Glomerular visceral epithelial cell (primary cell): ENCODE data around the gene PLAA.
A peak's percentile ranks its signal among the peaks of the same experiment; 100 is the strongest.
"Not testable (repeated sequence)": the region's sequence is repeated elsewhere in the genome, so short reads cannot be mapped to it uniquely, and the experiment has no call there.

Source experiments
- DNase-seq: peaks from one replicate; pipeline ENCODE4 v3.0.0-alpha.2; 2016; ENCODE audit errors: extremely low spot score

PLAA gene

GRCh38 chr9:26935847-26936246 lies 11.2 kb downstream of the PLAA start:
- no peak for DNase-seq

DNA sequence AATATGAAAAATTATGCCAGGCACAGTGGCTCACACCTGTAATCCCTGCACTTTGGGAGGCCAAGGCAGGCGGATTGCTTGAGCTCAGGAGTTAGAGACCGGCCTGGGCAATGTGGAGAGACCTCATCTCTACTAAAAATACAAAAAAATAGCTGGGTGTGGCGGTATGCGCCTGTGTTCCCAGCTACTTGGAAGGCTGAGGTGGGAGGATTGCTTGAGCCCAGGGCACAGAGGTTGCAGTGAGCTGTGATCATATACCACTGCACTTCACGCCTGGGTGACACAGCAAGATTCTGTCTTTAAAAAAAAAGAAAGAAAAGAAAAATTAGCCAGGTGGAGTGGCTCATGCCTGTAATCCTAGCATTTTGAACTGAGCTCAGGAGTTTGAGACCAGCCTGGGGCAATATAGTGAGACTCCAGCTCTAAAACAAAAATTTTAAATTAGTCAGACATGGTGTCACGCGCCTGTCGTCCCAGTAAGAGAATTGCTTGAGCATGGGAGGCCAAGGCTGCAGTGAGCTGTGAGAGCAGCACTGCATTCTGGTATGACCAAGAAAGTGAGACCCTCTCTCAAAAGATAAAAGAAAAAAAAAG lies 18.0 kb downstream of the PLAA start:
- DNase-seq: no peak

DNA sequence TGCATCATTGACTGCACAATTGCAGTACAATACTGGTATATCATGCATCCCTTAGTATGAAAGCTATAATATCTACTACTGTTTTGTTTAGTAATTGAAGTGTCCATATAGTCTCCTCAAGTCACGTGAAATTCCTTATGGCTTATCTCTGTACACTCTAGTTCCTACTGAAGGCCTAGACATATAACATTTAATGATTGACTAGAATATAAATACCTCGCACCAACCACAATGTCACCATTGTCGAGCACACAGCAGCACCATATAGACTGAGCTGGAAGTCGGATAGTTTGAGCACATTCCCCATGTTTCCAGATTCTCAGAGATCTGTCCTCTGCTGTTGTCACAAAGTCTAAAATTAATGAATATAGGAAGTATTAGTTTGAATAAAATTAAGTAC lies 21.4 kb downstream of the PLAA start:
- DNase-seq: no peak

- no peak for DNase-seq
These were observed 27.3 kb downstream of the PLAA start for GRCh38 chr9:26919698-26920097.

DNA sequence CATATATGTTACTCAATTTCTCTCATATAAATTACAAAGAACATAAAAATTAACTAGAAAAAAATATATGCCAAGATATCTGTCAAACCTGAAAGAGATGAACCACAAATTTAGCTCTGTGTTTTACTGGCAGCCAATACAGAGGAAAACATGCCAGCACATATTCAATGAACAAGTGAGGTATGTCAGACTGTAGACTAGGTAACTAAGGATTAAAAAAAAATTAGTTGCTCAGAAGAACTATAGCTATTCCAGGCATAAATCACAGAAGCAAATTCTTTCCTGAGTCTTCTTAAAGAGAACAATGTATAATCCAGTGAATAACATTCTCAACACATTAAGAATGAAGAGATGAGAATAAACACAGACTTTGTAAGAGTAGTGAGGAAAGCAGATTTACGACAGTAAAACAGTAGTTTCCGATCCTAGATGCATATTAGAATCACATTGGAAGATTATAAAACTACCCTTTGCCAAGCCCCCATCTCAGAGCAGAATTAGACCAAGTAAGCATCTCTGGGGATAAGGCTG lies 33.8 kb downstream of the PLAA start:
- no peak for DNase-seq

GRCh38 chr9:26904671-26905070 lies 42.4 kb downstream of the PLAA start:
- no peak for DNase-seq

DNA sequence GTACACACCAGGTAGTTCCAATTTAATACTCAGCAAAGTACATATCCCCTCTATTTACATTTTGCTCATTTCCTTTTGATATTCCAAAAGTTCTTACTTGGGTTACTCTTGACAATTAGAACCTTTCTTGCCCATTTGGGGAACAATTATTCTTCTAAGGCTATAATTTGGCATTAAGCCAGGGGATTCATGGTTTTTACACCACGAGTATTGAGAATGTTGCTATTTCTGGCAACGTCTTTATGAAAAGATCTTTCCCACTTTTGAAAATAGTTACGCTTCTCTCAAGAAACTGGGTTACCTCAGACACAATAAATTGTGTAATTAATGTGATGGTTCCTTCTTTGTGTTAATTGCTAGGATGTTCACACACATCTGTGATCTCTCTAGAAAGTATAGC lies 43.0 kb downstream of the PLAA start:
- DNase-seq: no peak

DNA sequence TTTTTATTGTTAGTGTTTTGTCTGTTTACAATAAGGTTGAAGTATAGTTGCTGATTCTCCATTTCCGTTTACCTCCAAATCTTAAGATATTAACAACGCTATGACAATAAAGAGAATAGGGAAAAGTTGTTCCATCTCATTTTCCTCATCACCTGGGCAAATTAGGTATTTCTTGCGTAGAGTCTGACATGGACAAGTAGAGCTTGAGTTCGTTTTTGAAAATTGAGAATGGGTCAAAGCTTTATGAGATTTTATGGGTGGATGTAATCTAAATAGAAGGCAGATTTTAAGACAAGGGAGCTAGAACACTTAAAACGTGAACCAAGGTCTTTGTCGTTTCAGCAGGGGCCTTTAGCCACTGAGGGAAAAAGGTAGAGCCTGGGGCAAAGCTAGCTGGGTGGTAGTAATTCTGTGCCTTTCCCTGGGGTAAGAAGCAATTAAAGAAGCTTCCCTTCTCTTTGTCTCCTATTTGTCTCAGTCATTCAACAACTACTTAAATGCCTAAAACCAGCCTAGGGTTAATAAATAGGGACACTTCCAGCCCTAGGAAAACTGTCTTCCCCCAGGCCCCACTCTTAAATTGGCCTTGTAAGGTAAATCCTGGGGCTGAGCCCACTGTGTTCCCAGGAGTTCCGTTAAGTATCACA lies 53.9 kb downstream of the PLAA start:
- DNase-seq: no peak

- DNase-seq: peak; percentile 92
These were observed 54.6 kb downstream of the PLAA start, which contains the start of gene CAAP1 for GRCh38 chr9:26892251-26893029. CAAP1 (minus strand) TSS chr9:26892802; CDS start chr9:26892715, 87 bp downstream.

GRCh38 chr9:26891726-26892125 lies 55.3 kb downstream of the PLAA start:
- peak; percentile 6 for DNase-seq

- no peak for DNase-seq
These were observed 58.8 kb downstream of the PLAA start for GRCh38 chr9:26888271-26888670.

DNA sequence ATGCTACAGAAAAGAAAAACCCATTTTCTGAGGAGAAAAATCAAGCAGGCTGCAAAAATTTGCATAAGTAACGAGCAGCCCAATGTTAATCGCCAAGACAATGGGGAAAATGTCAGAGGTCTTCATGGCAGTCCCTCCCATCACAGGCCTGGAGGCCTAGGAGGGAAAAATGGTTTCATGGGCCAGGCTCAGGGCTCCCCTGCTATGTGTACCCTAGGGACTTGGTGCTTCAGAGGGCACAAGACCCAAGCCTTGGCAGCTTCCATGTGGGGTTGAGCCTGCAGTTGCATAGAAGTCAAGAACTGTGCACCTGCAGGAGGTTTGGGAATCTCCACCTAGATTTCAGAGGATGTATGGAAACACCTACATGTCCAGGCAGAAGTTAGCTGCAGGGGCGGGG lies 64.9 kb downstream of the PLAA start:
- no peak for DNase-seq

DNA sequence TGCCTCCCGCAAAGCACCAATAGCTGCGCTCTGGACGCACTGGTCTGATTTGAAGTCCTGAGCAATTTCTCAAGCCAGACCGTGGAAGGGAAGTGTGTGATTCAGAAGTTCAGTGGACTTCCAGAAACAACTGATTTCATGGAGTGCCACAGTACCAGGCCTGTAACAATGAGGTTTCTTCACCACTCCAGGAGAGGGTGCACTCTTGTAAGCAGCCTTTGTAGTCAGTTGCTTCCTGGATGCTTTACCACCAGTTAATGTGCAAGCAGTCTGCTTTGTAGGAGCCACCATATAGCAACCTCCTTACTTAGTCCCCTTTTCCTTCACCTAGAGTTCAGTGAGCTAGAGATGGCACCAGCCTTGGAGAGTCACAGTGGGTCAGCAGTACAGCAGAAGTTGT lies 66.8 kb downstream of the PLAA start:
- DNase-seq: no peak

- DNase-seq: not testable (repeated sequence)
These were observed 71.9 kb downstream of the PLAA start for GRCh38 chr9:26875155-26875554.

GRCh38 chr9:26870292-26870691 lies 76.8 kb downstream of the PLAA start:
- DNase-seq: peak; percentile 58

DNA sequence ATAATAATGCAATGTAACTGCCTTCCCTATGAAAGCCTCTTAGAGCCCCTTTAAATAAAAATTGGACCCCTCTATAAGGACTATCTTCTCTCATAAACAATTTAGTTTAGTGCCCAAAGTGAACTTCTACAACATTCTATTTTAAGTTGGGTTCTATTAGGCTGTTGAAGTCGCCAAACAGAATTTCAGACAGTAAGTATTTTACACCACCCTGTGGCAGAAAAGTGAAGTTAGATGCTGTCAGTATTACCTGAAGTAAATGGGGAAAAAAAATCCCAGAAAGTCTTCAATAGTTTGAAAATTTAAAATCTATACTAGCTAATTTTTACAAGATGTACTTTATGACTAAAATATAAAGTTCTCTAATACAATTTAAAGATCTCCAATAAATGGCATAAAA lies 84.0 kb downstream of the PLAA start:
- DNase-seq: peak; percentile 8

DNA sequence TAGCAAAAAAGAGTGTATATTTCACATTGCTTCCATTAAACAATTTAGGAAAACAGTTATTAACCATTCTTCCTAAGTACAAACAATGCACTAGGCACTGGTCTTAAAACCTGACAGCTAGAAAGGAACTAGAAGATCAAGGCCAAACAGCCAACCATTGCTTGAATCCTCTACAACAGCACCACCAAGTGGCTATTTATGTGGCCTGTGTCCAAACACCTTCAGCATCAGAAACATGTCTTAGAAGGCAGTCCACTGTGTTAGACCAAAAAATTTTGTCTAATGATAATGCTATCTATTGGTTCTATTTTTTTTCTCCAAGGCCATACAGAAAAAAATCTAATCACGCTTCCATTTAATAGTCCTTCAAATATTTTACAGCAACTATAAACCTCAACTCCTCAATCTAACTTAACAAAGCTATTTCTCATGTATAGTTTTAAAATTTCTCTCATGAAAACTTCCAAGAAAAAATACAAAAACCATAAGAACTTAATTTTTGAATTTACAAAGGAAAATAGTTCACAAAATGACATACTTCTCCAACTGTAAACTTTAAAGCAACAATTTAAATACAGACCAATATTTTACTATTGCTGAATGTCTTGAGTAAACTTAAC lies 90.5 kb downstream of the PLAA start:
- DNase-seq: peak; percentile 53
